GM21515 (cell line): ENCODE results near the gene KCTD21.
"Not testable (repeated sequence)": the region's sequence is repeated elsewhere in the genome, so short reads cannot be mapped to it uniquely, and the experiment has no call there.

Experiments
- ATAC-seq: cut with Tn5 transposase; IDR thresholded peaks from one replicate; pipeline ENCODE4 v1.9.1; 2021; ENCODE audit not compliant: unreplicated experiment

The KCTD21 gene

GRCh38 chr11:78179459-78180071 lies 8.9 kb downstream of the KCTD21 start:
- ATAC-seq, result no peak

- no peak for ATAC-seq
Measured at GRCh38 chr11:78177216-78177615, 11.2 kb downstream of the KCTD21 start.

DNA sequence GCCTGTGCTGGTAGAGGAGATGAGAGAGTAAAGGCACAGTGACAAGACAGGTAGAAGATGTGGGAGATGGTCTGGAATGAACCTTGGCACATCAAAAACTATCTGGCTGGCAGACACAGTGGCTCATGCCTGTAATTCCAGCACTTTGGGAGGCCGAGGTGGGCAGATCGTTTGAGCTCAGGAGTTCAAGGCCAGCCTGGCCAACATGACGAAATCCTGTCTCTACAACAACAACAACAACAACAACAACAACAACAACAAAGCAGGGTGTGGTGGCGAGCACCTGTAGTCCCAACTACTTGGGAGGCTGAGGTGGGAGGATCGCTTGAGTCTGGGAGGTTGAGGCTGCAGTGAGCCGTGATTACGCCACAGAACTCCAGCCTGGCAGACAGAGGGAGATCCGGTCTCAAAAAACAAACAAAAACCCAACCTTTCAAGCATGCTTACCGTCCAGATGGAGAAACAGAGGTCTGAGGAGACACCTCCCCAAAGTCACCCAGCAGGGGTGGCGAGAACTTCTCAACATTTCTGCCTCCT lies 11.8 kb downstream of the KCTD21 start:
- ATAC-seq, result no peak

DNA sequence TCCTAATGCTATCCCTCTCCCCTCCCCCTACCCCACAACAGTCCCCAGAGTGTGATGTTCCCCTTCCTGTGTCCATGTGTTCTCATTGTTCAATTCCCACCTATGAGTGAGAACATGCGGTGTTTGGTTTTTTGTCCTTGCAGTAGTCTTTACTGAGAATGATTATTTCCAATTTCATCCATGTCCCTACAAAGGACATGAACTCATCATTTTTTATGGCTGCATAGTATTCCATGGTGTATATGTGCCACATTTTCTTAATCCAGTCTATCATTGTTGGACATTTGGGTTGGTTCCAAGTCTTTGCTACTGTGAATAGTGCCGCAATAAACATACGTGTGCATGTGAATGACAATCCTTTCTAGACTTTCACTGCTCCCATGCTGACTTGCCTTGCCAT lies 12.6 kb downstream of the KCTD21 start:
- ATAC-seq, result not testable (repeated sequence)

- no peak for ATAC-seq
Measured at GRCh38 chr11:78171951-78172350, 16.5 kb downstream of the KCTD21 start.

DNA sequence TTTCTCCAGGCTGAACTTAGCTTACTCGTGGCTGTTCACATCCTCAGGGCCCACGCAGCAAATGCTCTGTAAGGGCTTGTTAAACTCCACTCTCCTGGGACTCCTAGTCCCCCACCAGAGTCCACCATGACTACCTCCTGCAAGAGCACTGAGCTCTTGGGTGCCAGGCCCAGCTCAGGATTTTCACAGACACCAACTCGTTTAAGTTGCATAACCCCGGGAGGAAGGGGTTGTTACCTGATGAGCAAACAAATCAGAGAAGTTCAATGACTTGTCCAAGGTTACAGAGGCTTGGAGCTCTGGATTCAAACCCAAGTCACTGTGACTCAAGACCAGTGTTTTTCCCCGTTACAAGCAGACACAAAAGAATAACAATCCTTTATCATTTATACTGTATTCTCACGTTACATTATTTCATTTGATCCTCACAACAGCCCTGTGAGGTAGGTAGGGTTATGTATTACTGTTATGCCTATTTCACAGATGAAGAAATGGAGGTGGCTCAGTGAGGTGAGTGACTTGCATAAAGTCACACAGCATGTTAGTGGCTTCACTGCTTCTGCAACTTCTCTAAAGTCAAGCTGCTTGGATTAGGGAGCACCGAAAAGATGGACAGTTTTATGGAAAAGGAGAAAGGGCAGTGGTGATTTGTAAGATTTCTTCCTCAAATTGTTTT lies 17.4 kb downstream of the KCTD21 start:
- no peak for ATAC-seq

GRCh38 chr11:78170413-78170812 lies 18.0 kb downstream of the KCTD21 start:
- no peak for ATAC-seq

GRCh38 chr11:78168539-78169477 lies 19.6 kb downstream of the KCTD21 start:
- ATAC-seq, result no peak

- no peak for ATAC-seq
Measured at GRCh38 chr11:78166855-78167469, 21.5 kb downstream of the KCTD21 start.

DNA sequence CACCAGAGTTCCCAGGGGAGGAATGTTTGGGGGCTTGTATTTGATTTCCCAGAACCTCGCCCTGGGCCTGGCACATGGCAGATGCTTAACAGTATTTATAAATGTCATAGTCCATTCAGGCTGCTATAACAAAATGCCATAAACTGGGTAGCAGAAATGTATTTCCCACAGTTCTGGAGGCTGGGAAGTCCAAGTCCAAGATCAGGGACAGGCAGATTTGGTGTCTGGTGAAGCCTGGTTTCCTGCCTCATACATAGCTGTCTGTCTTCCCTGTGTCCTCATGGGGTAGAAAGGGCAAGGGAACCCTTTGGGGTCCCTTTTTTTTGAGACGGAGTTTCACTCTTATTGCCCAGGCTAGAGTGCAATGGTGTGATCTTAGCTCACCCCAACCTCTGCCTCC lies 24.0 kb downstream of the KCTD21 start:
- no peak for ATAC-seq

DNA sequence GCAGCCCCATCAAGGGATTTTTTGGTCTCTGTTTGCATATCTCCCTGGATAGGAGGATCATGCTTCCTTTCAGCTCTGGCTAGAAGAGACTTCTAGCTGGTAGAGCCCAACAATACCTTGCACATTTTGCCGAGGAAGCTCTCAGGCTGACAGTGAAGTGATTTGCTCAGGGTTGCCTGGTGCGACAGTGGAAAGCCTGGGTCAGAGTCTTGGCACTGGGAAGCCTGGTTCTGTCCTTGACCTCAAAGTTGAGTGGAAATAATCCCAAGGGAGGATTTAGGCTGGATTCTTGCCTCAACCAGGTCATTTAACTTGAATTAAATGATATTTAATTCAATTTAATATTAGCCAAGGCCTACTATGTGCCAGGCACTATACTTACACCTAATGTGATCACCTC lies 24.6 kb downstream of the KCTD21 start:
- no peak for ATAC-seq

DNA sequence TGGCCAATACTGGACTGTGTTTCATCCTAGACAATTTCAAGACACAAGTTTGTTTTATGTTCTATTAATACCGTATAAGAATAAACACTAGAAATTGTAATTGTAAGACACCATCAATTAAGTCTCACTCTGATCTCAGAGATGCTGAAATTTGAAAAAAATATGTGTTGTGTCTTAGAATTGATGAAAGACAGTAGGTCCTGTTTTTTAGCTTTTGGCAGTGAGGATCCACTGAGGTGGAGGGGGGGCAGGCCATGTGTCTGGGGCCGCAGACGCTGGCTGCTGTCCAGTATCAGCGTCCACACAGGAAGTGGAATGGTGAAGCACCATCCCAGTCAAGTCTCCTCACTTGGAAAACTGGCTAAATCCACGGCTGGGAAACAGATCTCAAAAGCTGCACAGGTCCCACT lies 26.5 kb downstream of the KCTD21 start:
- no peak for ATAC-seq

- ATAC-seq, result no peak
Measured at GRCh38 chr11:78161346-78161745, 27.1 kb downstream of the KCTD21 start.

DNA sequence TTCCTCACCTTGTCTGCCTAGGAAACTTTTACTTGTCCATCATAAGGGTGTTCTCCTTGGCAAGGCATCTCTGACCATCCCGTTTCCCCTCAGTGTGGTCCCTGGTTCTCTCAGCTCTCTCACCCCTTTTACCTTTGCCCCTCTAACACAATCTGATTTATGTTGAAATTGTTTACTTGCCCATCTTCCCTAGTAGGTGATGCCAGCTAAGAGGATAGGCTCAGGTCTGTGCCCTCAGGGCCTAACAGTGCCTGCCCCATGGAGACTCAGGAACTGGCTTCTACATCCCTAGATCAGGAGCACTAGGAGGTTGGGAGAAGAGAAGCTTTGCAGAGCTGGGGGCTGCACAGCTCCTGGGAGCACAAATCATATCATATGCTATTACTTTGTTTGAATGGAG lies 27.9 kb downstream of the KCTD21 start:
- no peak for ATAC-seq

DNA sequence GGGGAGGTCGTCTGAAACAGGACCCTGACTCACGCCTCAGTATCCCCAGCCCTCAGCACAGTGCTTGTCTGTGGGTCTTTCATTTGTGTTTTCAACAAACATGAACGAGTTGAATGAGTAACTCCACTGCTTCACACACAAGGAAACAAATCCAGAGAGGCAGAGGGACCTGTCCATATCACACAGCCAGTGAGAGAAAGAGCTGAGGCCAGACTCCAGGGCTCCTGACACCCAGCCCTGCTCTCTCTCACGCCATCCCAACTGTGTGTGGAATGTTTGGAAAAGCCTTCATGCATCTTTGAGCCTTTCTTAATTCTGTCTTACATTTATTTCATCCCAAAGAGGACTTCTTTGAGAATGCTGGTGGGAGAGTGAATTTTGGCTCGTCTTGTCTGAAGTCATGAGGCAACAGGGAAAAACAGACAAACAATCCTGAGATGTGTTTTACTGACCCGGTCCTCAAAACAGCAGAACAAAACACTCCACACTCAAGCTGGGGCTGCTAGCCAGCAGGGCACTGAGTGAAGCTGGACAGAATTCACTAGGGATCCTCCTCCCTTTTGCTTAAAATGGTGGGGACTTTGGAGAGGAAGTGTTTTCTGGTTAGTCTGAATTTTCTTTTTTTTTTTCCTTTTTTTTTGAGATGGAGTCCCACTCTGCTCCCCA lies 29.3 kb downstream of the KCTD21 start:
- no peak for ATAC-seq

GRCh38 chr11:78156127-78156844 lies 32.1 kb downstream of the KCTD21 start:
- no peak for ATAC-seq

DNA sequence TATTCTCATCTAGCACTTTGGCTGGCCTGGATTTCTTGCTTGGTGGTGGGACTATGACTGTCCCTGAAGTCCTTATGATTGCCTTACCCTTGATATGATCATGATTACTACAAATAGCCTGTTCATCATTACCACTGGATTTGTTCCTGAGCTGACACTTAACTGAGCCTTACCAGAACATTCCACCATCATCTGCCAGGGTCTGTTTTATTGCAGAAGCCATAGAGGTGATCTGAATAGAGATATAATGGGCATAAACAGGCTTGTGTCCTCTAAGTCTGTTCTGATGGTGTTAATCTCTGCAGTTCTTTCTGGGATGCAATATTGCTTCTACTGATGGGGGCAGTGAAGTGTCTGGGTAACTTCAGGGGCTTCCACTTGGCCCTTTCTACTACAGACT lies 36.6 kb downstream of the KCTD21 start:
- no peak for ATAC-seq

GRCh38 chr11:78150754-78151153 lies 37.7 kb downstream of the KCTD21 start:
- no peak for ATAC-seq

DNA sequence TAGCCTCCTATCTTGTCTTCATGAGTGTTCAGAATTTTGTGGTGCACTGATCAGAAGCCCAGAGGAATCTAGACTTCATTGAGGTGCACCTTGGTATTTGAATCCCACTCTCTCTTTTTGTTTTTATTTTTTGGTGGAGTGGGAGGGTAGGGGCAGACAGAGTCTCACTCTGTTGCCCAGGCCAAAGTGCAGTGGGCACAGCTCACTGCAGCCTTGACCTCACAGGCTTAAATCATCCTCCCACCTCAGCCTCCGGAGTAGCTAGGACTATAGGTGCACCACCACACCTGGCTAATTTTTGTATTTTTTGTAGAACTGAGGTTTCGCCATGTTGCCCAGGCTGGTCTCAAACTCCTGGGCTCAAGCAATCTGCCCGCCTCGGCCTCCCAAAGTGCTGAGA lies 38.1 kb downstream of the KCTD21 start:
- no peak for ATAC-seq

DNA sequence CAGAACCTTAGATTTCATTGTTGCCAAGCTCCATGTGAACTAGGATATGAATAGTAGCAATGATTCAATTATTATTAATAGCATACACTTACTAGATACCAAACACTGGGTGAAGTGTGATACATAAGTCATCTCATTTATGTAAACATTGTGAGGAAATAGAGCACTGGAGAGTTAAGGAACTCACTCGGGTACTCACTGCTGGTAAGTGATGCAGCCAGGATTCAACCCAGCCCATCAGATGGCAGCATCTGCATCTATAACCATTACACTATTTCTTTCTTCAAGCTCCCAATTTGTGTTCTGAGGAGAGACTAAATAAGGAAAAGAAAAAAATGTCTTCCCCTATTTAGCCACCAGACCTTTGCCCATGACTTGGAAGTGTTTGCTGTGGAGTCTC lies 38.8 kb downstream of the KCTD21 start:
- no peak for ATAC-seq
